ENCODE results near the gene GRIN2A. TPM values are rescaled to one million over a fixed set of nuclear protein-coding genes. Genes with fewer than 3 reads are reported as not detected.
A peak's percentile ranks its signal among the peaks of the same experiment; 100 is the strongest.

GRIN2A gene
- polyA plus RNA-seq, 1 experiment: not detected

DNA sequence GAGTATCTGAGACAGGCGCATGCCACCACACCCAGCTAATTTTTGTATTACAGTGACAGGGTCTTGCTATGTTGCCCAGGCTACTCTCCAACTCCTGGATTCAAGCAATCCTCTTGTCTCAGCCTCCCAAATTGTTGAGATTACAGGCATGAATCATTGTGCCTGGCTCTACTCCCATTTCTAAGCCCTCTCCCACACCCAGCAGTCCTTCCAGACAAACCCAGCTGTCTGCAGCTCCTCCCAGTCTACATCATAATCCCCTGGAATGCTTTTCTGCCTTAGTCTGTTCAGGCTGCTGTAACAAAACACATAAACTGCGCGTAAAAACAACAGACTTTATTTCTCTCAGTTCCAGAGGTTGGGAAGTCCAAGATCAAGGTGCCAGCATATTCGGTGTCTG, 144.5 kb downstream of the GRIN2A start:
- TF ChIP-seq, protein P1, sequence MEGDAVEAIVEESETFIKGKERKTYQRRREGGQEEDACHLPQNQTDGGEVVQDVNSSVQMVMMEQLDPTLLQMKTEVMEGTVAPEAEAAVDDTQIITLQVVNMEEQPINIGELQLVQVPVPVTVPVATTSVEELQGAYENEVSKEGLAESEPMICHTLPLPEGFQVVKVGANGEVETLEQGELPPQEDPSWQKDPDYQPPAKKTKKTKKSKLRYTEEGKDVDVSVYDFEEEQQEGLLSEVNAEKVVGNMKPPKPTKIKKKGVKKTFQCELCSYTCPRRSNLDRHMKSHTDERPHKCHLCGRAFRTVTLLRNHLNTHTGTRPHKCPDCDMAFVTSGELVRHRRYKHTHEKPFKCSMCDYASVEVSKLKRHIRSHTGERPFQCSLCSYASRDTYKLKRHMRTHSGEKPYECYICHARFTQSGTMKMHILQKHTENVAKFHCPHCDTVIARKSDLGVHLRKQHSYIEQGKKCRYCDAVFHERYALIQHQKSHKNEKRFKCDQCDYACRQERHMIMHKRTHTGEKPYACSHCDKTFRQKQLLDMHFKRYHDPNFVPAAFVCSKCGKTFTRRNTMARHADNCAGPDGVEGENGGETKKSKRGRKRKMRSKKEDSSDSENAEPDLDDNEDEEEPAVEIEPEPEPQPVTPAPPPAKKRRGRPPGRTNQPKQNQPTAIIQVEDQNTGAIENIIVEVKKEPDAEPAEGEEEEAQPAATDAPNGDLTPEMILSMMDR (IDR thresholded peaks at IDR 0.05; ENCODE audit: insufficient read depth, low read depth, low read length): no peak
- no peak overlapping the region for H3K4me3 ChIP-seq (ENCODE audit: low read depth, low read length)
- H3K36me3 ChIP-seq (ENCODE audit: control insufficient read depth, insufficient read depth, low read length): no peaks in the 10 kb centered on the region
- ChIA-PET POLR2A (no interaction called here), CTCF (no interaction called here)
- no peak for DNase-seq (ENCODE audit: low read depth)
- peaks cover 3% of the 10 kb centered on the region; the same call in 1 of the 2 replicates for H3K27me3 ChIP-seq (ENCODE audit: control insufficient read depth, insufficient read depth, low read length)

DNA sequence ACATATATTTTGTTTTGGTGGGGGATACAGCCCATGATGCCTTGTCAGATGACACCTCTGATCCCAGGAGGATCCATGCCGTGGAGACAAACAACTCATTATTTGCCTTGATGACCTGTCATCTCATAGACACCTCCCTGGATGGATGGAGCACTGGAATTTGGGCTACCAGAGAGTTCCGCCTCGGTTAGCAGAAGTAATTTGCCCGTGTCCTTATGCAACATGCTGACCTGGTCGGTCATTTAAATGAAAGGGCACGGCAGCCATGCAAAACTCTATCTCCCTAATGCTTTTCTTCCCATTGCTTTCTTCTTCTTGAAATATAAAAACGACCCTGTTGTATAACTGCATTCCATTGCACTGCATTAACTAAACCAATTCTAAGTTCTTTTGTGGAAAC, 145.3 kb downstream of the GRIN2A start:
- TF ChIP-seq, protein P1 (IDR thresholded peaks at IDR 0.05; ENCODE audit: insufficient read depth, low read depth, low read length): no peak
- ChIA-PET CTCF (no interaction called here), POLR2A (no interaction called here)
- DNase-seq (ENCODE audit: low read depth): no peak
- H3K36me3 ChIP-seq (ENCODE audit: control insufficient read depth, insufficient read depth, low read length): no peaks in the 10 kb centered on the region
- H3K27me3 ChIP-seq (ENCODE audit: control insufficient read depth, insufficient read depth, low read length): peaks cover 3% of the 10 kb centered on the region; the same call in 1 of the 2 replicates
- no peak overlapping the region for H3K4me3 ChIP-seq (ENCODE audit: low read depth, low read length)

DNA sequence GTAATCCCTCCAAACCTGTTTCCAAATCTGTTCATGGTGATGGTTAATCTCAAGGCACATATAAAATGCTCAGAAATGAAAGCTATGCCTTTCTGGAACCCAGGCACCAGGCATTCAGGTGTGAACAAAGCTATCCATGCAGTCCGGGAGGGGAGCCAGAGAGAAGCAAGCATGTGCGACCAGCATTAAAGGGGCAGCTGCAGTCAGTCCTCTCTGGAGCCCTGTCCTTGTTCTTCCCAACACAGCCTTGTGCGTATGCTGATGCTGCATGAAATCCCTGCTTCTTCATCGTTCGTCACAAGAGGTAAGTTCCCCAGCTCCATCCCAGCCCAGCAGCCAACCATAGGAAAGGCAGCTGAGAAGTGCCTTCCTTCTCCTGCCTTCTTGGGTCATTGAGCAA, 148.7 kb downstream of the GRIN2A start:
- no peak for DNase-seq (ENCODE audit: low read depth)
- TF ChIP-seq, protein P1 (IDR thresholded peaks at IDR 0.05; ENCODE audit: insufficient read depth, low read depth, low read length): no peak
- Histone ChIP-seq H3K27me3 (ENCODE audit: control insufficient read depth, insufficient read depth, low read length) (no peaks in the 10 kb centered on the region), H3K4me3 (ENCODE audit: low read depth, low read length) (no peak overlapping the region), H3K36me3 (ENCODE audit: control insufficient read depth, insufficient read depth, low read length) (no peaks in the 10 kb centered on the region)
- POLR2A ChIA-PET: no interaction called here
- CTCF ChIA-PET: interaction anchor here (0.7 to 2.1 kb wide), 2 partner anchors 147 to 894 kb away, joined by 3 to 9 read pairs; no protein-coding TSS in a partner anchor

DNA sequence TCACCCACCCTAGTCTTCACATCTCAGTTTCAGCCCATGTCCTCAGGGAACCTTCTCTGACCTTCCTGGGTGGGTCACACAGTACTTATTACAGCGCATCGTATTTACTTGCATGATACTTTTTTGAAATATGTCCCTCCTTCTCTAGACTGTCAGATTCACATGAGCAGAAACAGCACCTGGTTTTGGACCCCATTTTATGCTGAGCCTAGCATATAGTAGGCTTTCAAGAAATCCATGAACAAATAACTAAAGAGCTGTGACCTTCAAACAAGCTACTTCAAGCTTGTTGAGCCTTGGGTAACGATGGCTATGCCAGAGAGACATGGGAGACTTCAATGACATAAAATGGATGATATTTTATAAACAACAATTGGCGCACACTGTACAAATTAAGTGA, 150.3 kb downstream of the GRIN2A start:
- Histone ChIP-seq H3K27me3 (ENCODE audit: control insufficient read depth, insufficient read depth, low read length) (no peaks in the 10 kb centered on the region; the same call in 1 of the 2 replicates), H3K36me3 (ENCODE audit: control insufficient read depth, insufficient read depth, low read length) (no peaks in the 10 kb centered on the region), H3K4me3 (ENCODE audit: low read depth, low read length) (no peak overlapping the region)
- ChIA-PET CTCF (interaction anchor here (1.5 to 2.1 kb wide), 2 partner anchors 149 to 151 kb away, joined by 3 to 9 read pairs; partner anchors contain the start of gene GRIN2A), POLR2A (no interaction called here)
- DNase-seq (ENCODE audit: low read depth): no peak
- TF ChIP-seq, protein P1 (IDR thresholded peaks at IDR 0.05; ENCODE audit: insufficient read depth, low read depth, low read length): no peak

DNA sequence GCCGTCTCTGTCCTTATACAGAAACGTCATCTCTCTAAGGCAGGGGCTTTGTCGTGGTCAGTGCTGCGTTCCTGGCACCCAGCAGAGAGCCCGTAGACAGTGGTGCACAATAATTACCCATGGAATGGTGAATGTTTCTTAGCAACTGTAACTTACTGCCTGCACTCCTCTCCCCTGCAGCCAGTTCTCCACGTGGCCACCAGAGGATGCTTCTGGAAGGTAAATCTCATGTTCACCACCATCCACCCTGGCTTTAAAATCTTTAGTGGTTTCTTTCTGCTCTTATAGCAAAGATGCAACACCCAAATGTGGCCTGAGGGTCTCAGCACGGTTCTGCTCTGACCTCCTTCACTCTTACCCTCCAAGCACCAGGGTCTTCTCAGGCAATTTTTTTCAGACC, 150.8 kb downstream of the GRIN2A start:
- ChIA-PET POLR2A (no interaction called here), CTCF (interaction anchor here (1.5 kb wide), 1 partner anchor 151 kb away, joined by 3 read pairs; the partner anchor contains the start of gene GRIN2A)
- DNase-seq (ENCODE audit: low read depth): no peak
- Histone ChIP-seq H3K36me3 (ENCODE audit: control insufficient read depth, insufficient read depth, low read length) (no peaks in the 10 kb centered on the region), H3K27me3 (ENCODE audit: control insufficient read depth, insufficient read depth, low read length) (no peaks in the 10 kb centered on the region; the same call in 1 of the 2 replicates), H3K4me3 (ENCODE audit: low read depth, low read length) (no peak overlapping the region)
- TF ChIP-seq, protein P1 (IDR thresholded peaks at IDR 0.05; ENCODE audit: insufficient read depth, low read depth, low read length): peak; percentile 56
